ENCODE data around the gene SPEM1. TPM values are rescaled to one million over a fixed set of nuclear protein-coding genes. Genes with fewer than 3 reads are reported as not detected.
A peak's percentile ranks its signal among the peaks of the same experiment; 100 is the strongest.

SPEM1 gene
- total and polyA plus RNA-seq, 2 of the 13 experiments (the other 11 are each of a cell fraction or from before 2014, with no cell fraction given): not detected

DNA sequence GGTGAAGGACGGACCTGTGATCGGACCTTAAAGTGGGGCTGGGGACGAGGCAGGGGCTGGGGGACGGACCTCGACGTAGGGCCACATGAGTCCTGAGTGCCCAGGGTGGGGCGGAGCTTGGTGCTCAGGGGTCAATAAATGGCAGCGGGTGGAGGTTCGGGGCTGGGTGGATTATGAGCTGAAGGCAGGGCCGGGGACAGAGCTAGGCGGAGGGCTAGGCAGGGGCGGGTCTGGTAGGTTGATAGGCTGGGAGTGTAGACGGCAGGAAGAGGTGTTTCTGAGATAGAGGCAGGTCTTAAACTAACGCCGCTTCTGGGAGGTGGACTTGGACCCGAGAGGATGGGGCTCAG is 25.5 kb downstream of the SPEM1 start (continued):
- TF ChIP-seq PCBP2 (optimal IDR thresholded peaks at IDR 0.05; ENCODE audit: low read depth, low read length, poor library complexity, severe bottlenecking) (no peak), RFXAP (CRISPR knock-in tag; IDR thresholded peaks at IDR 0.05; ENCODE audit: borderline replicate concordance) (no peak), THYN1 (CRISPR knock-in tag; IDR thresholded peaks at IDR 0.05; ENCODE audit: borderline replicate concordance, low read depth) (no peak), FOSL1 (CRISPR knock-in tag; IDR thresholded peaks at IDR 0.05; ENCODE audit: borderline replicate concordance) (no peak), PAX8 (CRISPR knock-in tag; IDR thresholded peaks at IDR 0.05; ENCODE audit: borderline replicate concordance) (no peak), ZNF264 (CRISPR knock-in tag; IDR thresholded peaks at IDR 0.05) (0 out of 2 replicates have a peak, but pooled peaks have one; percentile 33), POLR2A (IDR thresholded peaks at IDR 0.05; ENCODE audit: insufficient read depth in 1 of 2, low read depth in 2 of 2, low read length in 2 of 2) (0 out of 4 replicates have a peak, but pooled peaks of 1 of the 2 experiments have one; percentile 44), FOXA3 (CRISPR knock-in tag; IDR thresholded peaks at IDR 0.05) (no peak), ZNF326 (CRISPR knock-in tag; IDR thresholded peaks at IDR 0.05; ENCODE audit: borderline replicate concordance) (no peak), SPEN (CRISPR knock-in tag; IDR thresholded peaks at IDR 0.05; ENCODE audit: low read depth) (no peak), JUN (CRISPR knock-in tag; IDR thresholded peaks at IDR 0.05) (no peak)
- TF ChIP-seq, protein P1, sequence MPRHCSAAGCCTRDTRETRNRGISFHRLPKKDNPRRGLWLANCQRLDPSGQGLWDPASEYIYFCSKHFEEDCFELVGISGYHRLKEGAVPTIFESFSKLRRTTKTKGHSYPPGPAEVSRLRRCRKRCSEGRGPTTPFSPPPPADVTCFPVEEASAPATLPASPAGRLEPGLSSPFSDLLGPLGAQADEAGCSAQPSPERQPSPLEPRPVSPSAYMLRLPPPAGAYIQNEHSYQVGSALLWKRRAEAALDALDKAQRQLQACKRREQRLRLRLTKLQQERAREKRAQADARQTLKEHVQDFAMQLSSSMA (CRISPR knock-in tag; IDR thresholded peaks at IDR 0.05): no peak
- TF ChIP-seq, protein P2, sequence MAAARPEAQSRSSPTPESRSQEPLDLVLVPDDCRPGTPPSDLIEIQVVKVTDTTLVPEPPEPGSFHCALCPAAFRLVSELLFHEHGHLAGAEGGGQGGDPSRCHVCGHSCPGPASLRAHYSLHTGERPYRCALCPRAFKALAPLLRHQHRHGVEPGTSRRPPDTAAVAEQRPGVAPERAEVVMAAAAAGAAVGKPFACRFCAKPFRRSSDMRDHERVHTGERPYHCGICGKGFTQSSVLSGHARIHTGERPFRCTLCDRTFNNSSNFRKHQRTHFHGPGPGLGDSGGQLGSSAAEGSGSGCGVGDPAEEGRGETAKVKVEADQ (CRISPR knock-in tag; IDR thresholded peaks at IDR 0.05; ENCODE audit: borderline replicate concordance): no peak
- TF ChIP-seq, protein P3, sequence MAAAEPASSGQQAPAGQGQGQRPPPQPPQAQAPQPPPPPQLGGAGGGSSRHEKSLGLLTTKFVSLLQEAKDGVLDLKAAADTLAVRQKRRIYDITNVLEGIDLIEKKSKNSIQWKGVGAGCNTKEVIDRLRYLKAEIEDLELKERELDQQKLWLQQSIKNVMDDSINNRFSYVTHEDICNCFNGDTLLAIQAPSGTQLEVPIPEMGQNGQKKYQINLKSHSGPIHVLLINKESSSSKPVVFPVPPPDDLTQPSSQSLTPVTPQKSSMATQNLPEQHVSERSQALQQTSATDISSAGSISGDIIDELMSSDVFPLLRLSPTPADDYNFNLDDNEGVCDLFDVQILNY (CRISPR knock-in tag; conservative IDR thresholded peaks at IDR 0.05): no peak
- TF ChIP-seq, protein P4, sequence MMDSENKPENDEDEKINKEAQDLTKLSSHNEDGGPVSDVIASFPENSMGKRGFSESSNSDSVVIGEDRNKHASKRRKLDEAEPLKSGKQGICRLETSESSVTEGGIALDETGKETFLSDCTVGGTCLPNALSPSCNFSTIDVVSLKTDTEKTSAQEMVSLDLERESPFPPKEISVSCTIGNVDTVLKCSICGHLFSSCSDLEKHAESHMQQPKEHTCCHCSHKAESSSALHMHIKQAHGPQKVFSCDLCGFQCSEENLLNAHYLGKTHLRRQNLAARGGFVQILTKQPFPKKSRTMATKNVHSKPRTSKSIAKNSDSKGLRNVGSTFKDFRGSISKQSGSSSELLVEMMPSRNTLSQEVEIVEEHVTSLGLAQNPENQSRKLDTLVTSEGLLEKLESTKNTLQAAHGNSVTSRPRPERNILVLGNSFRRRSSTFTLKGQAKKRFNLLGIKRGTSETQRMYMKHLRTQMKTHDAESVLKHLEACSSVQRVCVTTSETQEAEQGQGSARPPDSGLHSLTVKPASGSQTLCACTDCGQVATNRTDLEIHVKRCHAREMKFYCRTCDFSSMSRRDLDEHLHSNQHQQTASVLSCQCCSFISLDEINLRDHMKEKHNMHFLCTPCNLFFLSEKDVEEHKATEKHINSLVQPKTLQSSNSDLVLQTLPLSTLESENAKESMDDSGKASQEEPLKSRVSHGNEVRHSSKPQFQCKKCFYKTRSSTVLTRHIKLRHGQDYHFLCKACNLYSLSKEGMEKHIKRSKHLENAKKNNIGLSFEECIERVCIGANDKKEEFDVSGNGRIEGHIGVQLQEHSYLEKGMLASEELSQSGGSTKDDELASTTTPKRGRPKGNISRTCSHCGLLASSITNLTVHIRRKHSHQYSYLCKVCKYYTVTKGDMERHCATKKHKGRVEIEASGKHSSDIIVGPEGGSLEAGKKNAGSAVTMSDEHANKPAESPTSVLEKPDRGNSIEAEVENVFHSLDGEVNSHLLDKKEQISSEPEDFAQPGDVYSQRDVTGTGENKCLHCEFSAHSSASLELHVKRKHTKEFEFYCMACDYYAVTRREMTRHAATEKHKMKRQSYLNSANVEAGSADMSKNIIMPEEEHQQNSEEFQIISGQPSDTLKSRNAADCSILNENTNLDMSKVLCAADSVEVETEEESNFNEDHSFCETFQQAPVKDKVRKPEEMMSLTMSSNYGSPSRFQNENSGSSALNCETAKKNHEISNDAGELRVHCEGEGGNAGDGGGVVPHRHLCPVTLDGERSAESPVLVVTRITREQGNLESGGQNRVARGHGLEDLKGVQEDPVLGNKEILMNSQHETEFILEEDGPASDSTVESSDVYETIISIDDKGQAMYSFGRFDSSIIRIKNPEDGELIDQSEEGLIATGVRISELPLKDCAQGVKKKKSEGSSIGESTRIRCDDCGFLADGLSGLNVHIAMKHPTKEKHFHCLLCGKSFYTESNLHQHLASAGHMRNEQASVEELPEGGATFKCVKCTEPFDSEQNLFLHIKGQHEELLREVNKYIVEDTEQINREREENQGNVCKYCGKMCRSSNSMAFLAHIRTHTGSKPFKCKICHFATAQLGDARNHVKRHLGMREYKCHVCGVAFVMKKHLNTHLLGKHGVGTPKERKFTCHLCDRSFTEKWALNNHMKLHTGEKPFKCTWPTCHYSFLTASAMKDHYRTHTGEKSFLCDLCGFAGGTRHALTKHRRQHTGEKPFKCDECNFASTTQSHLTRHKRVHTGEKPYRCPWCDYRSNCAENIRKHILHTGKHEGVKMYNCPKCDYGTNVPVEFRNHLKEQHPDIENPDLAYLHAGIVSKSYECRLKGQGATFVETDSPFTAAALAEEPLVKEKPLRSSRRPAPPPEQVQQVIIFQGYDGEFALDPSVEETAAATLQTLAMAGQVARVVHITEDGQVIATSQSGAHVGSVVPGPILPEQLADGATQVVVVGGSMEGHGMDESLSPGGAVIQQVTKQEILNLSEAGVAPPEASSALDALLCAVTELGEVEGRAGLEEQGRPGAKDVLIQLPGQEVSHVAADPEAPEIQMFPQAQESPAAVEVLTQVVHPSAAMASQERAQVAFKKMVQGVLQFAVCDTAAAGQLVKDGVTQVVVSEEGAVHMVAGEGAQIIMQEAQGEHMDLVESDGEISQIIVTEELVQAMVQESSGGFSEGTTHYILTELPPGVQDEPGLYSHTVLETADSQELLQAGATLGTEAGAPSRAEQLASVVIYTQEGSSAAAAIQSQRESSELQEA (CRISPR knock-in tag; IDR thresholded peaks at IDR 0.05; ENCODE audit: not compliant biosample characterization): no peak
- TF ChIP-seq, protein P5, sequence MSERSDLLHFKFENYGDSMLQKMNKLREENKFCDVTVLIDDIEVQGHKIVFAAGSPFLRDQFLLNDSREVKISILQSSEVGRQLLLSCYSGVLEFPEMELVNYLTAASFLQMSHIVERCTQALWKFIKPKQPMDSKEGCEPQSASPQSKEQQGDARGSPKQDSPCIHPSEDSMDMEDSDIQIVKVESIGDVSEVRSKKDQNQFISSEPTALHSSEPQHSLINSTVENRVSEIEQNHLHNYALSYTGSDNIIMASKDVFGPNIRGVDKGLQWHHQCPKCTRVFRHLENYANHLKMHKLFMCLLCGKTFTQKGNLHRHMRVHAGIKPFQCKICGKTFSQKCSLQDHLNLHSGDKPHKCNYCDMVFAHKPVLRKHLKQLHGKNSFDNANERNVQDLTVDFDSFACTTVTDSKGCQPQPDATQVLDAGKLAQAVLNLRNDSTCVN (CRISPR knock-in tag; IDR thresholded peaks at IDR 0.05; ENCODE audit: borderline replicate concordance): no peak
- TF ChIP-seq, protein P6, sequence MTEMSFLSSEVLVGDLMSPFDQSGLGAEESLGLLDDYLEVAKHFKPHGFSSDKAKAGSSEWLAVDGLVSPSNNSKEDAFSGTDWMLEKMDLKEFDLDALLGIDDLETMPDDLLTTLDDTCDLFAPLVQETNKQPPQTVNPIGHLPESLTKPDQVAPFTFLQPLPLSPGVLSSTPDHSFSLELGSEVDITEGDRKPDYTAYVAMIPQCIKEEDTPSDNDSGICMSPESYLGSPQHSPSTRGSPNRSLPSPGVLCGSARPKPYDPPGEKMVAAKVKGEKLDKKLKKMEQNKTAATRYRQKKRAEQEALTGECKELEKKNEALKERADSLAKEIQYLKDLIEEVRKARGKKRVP (CRISPR knock-in tag; IDR thresholded peaks at IDR 0.05): no peak
